NK-92 treated with Interleukin-12 subunit alpha and Interleukin-12 subunit beta, amount 100 ng/mL, for 24 hours (cell line): Measurements from ENCODE around the gene STAP2.

Source experiments
- DNase-seq: peaks from one replicate; lab custom pipeline; 2025; lab: John Stamatoyannopoulos, UW

Gene STAP2

GRCh38 chr19:4370418-4371041 lies 31.9 kb upstream of the STAP2 start:
- DNase-seq, result no peak

DNA sequence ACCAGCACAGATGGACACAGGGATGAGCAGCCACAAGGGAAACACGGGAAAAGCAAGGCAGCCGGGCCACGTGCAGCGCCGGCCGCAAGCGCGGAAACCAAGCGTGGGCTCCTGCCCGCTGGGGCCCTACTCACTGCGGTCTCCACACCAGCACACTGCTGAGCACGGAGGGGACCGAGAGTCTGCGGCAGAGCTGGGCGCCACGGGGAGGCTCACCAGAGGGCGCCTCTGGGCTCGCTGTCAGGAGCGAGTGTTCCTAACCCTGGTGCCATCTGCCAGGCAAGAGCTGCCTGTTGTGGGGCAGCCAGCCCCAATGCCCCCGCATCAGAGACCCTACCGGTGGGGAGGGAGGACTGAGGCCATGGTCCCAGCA lies 31.2 kb upstream of the STAP2 start:
- DNase-seq, result peak; percentile 64

GRCh38 chr19:4369109-4369887 lies 30.7 kb upstream of the STAP2 start:
- peak; percentile 52 for DNase-seq

GRCh38 chr19:4368128-4368820 lies 29.6 kb upstream of the STAP2 start:
- no peak for DNase-seq

GRCh38 chr19:4367781-4368127 lies 29.1 kb upstream of the STAP2 start:
- DNase-seq, result no peak

DNA sequence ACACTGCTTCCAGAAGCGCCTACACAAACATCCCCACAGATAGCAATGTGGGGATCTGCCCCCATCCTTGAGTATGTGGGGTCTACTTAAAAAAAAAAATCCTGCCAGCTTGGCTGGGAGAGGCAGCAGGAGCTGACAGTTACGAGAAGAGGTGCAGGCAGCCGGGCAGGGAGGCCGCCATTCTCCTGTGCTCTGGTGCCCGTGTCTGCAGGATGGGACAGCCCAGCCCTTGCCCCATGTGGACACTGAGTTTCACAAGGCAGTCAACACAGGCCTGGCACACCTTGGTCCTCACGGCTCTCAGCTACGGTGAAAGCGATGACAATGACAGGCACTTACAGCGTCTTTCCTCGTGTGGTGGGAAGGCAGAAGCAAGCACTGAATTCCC lies 28.7 kb upstream of the STAP2 start:
- no peak for DNase-seq

DNA sequence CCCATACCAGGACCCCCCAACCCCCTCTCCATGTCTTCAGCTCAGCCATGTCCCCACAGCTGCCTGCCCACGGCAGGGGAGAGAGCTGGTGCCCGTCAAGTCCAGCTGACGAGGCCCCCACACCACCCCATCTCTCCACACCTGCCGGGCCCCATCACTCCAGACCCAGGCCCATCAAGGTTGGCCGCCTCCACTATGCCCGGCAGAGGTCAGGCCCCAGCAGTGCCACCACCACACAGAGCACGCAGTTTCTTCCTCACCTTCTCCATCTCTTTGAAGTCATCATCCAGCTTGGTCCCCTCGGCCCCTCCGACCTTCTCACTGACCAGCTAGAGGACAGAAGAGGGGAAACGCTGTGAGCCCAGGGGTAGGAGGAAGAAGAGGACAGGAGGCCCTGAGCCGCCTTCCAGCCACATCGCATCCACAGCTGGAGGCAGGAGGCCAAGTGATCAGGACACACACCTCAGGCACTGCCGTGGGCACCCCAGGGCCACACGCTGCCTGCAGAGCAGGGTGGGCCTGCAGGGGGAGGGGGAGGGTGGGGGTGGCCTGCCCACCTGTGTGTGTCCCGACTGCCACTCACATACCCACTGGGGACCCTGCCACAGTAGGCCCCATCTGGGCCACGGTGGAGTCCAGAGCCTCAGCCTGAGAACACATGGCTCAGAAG lies 28.2 kb upstream of the STAP2 start:
- DNase-seq, result no peak

GRCh38 chr19:4365791-4366665 lies 27.4 kb upstream of the STAP2 start:
- no peak for DNase-seq

DNA sequence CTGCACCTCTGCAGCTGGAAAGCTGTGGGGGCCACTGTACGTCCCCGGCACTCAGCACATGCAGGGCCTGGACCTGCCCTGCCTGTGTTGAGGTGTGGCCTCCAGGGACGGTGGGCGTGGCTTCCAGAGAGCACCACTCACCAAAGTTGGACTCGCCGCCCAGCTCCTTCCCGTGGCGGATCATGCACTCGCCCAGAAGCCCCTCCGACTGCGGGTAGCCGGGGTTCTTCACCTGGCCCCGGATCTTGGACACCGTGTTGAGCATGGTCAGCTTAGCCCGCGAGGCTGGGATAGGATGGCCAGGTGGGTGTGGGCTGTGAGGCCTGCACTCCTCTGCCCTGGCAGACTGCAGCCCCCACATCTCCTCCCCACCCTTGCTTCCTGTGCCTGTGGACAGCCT lies 26.7 kb upstream of the STAP2 start:
- DNase-seq, result no peak

DNA sequence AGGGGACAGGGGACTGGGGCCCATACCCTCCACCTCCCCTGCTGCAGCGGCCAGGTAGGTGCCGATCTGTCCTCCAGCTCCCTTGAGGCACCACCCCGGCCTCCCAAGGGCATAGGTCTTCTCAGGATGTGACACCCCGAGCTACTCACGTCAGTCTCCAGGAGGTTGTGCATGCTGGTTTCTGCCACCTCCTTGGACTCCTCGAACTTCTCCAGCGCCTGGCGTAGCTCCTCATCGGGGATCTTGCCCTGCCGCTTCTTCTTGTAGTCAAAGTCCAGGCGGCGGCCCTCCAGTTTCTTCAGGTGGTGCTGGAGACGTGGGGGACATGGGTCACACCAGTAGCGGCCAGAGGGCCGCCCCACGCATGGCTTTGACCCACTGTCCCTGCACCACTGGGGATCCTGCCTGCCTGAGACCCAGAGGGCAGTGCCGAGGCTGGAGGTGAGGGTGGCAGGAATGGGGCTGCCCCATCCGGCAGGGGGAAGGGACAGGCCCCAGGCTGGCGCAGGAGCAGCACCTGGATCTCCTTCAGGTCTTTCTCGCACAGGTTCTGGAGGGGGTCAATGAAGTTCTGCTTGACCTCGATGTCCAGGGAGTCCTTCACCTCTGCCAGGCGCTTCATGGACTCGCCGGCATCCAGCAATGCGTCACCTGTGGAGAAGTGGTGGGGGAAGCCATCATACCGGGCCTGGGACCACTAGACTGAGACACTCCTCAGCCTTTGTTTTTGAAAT lies 25.1 kb upstream of the STAP2 start:
- no peak for DNase-seq

GRCh38 chr19:4362831-4363545 lies 24.4 kb upstream of the STAP2 start:
- no peak for DNase-seq

- no peak for DNase-seq
These were observed 23.6 kb upstream of the STAP2 start for GRCh38 chr19:4362101-4362828.

DNA sequence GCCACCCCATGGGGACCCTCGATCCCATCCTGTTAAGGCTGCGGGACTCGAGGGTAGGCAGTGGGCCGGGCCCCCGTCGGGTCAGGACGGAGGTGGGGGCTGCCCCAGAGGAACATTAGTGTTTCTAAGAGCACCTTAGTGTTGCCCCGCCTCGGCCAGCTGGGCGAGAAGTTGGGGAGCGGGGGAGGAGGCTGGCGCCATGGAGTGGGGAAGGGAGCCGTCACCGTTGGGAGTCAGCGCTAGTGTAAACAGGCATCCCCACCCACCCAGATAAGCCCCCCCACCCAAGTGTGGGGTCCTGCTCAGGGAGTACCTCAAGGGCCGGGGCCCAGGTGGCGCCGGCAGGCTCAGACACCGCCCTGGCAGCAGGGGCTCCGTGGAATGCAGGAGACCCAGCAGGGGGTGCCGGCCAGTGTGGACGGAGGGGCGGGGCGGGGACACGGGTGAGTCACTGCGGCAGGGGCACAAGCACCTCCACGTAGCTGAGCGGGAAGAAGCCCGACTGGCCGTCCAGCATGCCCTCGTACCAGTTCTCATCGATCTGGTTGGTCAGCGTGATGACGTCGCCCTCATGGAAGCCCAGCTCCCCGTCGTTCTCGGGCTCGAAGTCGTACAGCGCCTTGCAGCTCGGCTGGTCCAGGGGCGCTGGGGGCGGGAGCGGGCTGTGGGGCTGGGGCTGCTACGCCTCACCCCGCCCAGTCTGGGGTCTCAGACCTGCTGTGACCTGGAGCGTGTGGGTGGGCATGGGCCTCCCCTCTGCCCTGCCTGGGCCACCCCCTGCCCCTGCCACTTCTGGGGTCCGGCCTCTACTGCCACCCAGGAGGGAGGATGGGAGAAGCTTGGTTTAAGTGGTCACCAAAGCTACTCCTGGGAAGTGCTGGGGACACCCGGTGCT lies 22.8 kb upstream of the STAP2 start:
- no peak for DNase-seq

- no peak for DNase-seq
These were observed 22.1 kb upstream of the STAP2 start for GRCh38 chr19:4360641-4361151.

DNA sequence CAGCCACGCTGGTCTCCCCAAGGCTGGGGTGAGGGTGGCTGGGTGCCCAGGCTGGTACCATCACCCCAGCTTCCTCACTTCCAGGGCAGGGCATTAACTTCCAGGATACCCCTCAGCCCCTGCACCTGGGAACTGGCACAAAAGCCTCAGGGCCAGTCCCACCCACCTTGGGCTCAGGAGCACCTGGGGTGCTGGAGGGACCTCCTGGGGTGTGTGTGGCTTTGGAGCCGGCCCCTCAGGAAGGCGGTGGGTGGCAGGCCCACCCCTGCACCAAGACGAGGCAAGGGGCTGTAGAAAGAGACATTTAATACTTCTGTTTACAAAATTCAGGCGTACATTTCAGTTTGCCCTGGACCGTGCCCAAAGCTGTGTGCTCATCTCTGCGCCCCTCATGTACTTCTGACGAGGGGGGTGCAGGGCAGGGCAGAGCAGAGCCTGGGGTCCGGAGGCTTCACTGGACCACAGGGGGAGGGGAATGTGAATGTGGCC lies 21.5 kb upstream of the STAP2 start:
- DNase-seq, result no peak

- no peak for DNase-seq
These were observed 21.0 kb upstream of the STAP2 start for GRCh38 chr19:4359627-4360000.

DNA sequence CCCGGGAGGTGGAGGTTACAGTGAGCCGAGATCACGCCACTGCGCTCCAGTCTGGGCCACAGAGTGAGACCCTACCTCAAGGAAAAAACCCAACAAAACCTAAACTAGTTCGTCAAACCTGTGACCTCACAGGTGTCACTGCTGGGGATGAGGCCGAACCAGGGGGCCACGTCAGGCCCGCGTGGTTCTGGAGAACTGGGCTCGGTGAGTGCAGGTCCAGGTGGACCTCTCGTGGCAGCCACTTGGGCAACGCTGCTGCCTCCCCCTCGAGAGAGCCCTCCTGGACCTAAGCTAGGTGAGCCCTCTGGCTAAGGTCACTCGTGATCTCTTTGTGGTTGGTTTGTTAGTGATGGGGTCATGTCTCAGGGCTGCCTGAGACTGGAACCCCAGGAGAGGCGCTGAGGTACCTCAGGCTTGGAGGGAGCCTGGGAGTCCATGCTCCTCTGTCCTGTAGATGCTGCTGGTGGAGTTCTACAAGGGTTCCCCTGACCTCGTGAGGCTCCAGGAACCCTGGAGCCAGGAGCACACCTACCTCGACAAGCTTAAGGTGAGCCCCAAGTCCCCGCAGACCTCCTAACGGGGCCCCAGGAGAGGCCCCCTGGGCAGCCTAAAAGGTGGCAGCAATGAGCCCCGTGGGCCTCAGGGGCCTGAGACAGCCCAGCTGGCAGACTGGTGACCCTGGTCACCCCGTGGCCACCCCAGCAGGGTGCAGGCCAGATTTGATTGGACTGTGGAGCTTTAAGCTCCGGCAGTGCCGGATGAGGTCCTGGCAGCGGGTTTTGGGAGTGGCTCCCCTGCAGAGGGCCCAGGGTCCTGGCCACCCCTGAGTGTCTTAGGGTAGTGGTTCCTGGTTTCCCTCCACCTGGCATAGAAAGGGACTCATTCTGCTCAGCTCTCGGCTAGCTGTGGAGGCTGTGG lies 20.3 kb upstream of the STAP2 start:
- DNase-seq, result no peak
